HG03571 (cell line): ENCODE measurements around the gene OSGIN1.
"Not testable (repeated sequence)": the region's sequence is repeated elsewhere in the genome, so short reads cannot be mapped to it uniquely, and the experiment has no call there.

ENCODE experiments used
- ATAC-seq: cut with Tn5 transposase; IDR thresholded peaks from one replicate; pipeline ENCODE4 v1.9.1; 2021; ENCODE audit not compliant: unreplicated experiment

OSGIN1 gene

DNA sequence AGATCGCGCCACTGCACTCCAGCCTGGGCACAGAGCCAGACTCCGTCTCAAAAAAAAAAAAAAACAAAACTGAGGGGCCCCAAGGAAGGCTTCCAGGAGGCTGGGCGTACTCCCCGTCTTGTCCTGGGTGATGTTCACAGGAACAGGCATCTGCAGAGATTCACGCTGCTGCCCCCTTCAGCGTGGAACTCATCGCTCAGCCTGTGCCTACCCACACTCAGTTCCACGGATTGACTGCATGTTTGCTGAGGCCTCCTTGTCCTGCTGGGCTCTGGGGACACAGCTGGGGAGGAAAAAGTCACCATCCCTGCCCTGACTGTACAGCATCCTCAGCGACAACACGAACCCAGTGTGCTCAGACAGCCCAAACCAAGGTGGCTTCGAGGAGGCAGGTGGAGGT is 12.9 kb upstream of the OSGIN1 start:
- ATAC-seq, result no peak

- no peak for ATAC-seq
These were observed 12.2 kb upstream of the OSGIN1 start for GRCh38 chr16:83940630-83941378.

- ATAC-seq, result not testable (repeated sequence)
These were observed 11.5 kb upstream of the OSGIN1 start for GRCh38 chr16:83941546-83941945.

DNA sequence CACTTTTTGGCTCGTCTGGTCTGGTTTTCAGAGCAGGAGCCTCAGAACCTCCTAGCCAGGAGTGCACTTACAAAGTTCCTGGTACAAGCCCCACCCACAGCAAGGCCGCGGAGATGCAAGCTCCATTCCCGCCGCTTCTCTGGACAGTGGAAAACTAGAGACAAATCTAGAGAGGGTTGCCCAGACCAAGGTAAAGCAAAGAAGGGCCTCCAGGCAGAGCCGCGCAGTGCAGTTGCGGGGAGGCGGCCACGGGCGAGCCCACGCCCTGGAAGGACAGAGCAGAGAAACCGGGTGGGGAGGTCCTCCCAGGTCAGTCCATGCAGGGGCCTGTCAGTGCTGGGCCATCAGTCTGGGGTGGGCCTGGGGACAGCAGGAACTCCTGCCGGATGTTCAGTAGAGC is 11.0 kb upstream of the OSGIN1 start:
- no peak for ATAC-seq

- ATAC-seq, result no peak
These were observed 10.1 kb upstream of the OSGIN1 start for GRCh38 chr16:83942815-83943515.

DNA sequence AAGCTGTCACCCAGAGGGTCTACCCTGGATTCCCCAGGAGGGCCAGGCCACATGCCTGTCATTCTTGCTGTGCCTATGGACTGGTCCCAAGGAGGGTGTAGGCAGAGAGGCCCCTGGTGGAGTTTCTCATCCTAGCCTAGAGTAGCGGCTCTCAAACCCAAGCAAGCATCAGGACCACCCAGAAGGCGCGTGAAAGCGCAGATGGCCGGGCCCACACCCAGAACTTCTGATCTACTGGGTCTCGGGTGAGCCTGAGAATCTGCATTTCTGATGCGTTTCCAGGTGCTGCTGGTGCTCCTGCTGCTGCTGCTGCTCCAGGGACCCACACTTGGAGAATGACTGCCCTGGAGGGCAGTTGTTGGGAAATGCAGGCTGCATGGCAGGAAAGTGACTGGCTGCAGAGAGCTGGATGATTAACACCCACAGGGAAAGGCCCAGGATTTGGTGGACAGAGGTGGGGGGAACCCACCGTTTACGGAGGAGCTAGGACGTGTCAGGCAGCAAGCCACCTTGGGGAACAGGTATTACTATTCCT is 9.5 kb upstream of the OSGIN1 start:
- no peak for ATAC-seq

DNA sequence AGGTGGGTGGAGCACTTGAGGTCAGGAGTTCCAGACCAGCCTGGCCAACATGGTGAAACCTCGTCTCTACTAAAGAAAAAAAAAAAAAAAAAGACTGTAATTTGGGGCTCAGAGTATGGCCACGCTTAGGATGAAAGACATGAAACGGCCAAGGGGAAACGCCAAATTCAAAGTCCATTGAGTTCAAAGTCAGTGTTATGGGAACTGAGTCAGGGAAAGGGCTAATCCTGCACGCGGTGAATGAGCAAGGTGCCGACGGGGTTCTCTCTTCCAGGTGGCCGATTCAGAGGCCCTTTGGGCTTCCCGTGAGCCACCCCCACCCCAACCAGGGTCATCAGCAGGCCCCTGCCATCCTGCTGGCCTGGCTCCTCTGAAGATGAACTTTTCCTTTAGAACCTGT is 7.5 kb upstream of the OSGIN1 start:
- no peak for ATAC-seq

- no peak for ATAC-seq
These were observed 6.8 kb upstream of the OSGIN1 start for GRCh38 chr16:83946154-83946780.

GRCh38 chr16:83946781-83947566 is 6.1 kb upstream of the OSGIN1 start:
- ATAC-seq, result no peak

GRCh38 chr16:83947642-83948234 is 5.3 kb upstream of the OSGIN1 start:
- ATAC-seq, result no peak

- ATAC-seq, result no peak
These were observed 3.9 kb upstream of the OSGIN1 start for GRCh38 chr16:83948914-83949723.

GRCh38 chr16:83949724-83950001 is 3.4 kb upstream of the OSGIN1 start:
- no peak for ATAC-seq

DNA sequence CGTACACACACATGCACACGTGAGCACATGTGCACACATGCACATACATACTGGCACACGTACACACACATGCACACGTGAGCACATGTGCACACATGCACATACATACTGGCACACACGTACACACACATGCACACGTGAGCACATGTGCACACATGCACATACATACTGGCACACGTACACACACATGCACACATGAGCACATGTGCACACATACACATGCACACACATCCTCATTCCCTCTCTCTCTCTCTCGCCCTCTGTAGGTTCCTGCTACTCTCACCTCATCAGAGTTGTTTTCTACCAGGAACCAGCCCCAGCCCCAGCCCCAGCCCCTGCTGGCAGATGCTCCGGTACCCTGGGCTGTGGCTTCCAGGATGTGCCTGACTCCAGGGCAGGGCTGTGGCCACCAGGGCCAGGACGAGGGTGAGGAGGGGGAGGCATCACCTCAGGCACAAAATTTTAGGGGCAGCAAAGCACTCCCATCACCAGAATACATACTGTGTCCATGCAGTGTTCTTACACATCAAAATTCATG is 2.1 kb upstream of the OSGIN1 start:
- ATAC-seq, result not testable (repeated sequence)

DNA sequence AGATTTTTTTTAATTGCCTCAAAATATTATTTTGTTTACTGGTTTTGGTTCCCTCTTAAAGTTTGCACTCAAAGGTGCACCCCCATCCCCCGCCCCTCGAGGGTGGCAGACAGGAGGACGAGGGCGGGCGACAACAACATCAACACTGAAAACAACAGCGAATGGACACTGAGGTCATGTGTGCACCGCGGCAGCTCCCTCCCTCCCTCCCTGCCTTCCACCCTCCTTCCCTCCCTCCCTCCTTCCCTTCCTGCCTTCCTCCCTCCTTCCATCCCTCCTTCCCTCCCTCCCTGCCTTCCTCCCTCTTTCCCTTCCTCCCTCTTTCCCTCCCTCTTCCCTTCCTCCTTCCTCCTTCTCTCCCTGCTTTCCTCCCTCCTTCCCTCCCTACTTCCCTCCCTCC is 1.5 kb upstream of the OSGIN1 start:
- ATAC-seq, result no peak

DNA sequence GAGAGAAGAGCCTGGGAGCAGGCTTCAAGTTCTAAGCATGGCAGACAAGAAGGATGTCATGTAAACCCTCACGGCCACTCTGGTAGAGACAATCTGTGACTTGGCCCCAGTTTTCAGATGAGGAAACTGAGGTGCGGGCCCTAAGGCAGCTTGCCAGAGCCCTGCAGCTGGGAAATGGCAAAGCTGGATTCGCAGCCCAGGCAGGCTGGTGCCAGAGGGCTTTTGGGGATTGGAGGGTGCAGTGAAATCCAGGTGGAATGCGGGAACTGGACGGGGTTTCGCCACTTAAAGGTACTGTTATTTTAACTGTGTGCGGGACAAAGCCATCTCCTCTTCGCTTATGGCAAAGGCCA is 477 bp upstream of the OSGIN1 start:
- ATAC-seq, result no peak

DNA sequence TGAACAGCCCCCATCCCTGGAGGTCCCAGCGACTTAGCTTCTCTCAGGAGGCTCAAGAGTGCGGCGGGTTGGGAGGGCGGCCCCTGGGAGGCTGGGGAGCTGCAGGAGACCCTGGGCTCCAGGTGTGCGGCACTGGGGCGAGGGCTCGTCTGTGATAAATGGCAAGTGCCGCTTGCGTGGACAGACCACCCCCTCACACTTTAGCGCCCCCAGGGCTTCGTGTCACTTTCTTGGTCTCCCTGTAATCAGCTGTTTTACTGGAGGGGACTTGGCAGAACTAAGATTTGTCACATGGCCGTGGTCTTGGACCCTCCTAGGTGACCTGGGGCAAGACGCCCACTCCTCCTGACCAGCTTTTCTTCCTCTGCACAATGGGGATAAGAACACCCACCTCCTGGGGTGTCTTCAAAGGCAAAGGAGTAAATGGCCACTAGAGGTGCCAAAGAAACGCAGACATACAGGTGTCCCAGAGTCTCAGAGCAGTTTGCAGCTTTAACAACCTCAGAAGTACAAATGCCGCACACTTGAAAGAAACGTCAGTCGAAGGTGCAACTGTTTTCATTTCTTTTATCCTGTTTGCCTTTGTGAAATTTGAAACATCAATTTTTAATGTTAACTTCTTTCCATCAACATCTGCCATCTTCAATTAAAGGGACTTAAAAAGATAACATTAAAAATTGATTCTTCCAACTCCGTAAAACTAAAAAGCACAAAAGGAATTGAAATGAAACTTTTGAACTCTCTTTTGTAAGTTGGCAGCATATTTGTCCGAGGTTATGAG is 946 bp downstream of the OSGIN1 start:
- ATAC-seq, result no peak

DNA sequence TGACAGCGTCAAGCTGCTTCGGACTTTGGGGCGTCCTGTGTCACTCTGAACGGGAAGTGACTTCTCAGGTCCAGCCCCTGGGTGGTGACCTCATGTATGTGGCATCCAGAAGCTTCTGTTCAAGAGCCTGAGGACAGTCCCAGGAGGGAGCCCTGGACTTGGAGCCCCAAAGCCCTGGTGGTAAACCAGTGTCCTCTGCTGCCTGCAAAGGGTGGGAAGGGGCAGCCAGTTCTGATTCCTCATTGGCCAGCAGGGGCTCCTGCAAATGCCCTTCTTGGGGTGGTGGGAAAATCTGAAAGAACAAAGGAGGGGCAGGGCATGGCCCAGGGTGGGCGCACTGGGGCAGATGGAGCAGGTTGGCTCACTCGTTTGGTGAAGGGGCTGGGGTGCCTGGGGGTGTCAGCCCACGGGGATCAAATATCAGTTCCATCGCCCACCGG is 1.6 kb downstream of the OSGIN1 start:
- no peak for ATAC-seq

DNA sequence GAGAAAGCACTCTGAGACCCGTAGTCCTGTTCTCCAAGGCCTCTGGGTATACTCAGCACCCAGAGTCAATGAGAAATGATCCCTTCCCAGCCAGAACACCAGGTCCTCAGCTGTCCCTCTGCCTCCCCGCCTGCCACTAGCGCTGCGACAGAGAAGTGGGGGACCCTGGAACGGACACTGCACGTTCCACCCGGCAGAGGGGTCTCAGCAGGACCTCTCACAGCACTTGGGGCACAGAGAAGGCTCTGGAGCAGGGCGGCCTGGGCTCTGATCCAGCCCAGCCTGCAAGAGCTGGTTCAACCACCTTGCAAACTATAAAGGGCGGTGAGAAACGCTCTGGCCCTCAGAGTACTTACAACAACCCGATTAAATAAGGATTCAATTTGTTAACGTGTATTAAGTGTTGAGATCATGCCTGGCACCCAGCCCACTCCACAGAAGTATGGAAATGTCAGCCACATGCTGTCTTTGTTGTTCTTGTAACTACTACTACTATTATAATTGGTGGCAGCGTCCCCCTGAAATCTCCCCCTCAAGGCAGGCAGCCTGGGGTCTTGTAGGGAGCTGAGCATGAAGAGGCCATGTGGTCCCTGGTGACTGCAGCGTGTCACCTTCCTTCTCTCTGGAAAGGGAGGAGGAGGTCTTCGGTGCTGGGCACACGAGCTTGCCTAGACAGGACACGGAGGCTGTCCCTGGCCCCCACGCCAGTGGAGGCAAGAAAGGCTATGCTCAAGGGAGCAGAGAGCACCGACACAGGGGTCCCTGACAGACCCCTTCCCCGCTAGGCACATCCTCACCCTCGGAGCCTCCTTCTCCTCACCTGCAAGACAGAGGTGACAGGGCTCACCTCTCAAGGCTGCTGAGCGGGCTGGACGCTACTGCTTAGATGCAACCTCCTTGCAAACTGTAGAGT is 2.4 kb downstream of the OSGIN1 start:
- ATAC-seq, result no peak
